GM21825 (cell line): Measurements from ENCODE around the gene KRT13.

Source experiments
- ATAC-seq: cut with Tn5 transposase; IDR thresholded peaks from one replicate; pipeline ENCODE4 v1.9.1; 2021; ENCODE audit warnings: mild to moderate bottlenecking, moderate library complexity; ENCODE audit not compliant: unreplicated experiment

KRT13 gene

DNA sequence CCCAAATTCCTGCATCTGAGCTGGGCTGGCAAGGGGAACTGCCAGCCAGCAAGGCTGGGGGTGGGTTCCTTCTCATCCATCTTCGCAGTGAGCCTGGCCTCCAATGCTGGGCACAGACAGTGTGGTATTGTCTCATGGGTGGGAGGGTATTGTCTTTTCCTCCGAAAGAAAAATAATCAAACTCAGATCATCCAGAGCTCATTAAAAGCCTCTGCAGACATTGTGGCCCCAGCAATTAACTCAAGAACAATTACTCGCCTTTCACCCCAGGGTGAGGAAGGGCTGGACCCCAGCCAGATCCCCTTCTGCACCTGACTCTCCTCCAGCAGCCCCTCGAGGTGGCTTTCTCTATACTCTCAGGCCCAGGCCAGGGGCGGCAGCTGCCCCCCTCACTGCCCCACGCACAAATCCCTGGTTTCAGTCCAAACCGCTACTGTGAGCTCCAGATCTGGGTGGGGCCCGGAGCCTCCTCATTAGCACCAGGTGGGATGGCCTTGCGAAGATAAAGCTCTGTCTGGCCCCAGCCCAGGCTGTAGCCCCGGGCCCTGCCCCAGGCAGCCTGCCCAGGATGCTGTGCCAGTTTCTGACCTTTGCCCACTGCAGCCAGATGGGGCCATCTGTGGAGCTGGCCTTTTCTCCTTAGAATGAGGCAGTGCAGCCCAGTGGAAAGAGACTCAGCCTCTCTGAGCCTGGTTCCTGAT lies 15.6 kb upstream of the KRT13 start:
- ATAC-seq, result no peak

DNA sequence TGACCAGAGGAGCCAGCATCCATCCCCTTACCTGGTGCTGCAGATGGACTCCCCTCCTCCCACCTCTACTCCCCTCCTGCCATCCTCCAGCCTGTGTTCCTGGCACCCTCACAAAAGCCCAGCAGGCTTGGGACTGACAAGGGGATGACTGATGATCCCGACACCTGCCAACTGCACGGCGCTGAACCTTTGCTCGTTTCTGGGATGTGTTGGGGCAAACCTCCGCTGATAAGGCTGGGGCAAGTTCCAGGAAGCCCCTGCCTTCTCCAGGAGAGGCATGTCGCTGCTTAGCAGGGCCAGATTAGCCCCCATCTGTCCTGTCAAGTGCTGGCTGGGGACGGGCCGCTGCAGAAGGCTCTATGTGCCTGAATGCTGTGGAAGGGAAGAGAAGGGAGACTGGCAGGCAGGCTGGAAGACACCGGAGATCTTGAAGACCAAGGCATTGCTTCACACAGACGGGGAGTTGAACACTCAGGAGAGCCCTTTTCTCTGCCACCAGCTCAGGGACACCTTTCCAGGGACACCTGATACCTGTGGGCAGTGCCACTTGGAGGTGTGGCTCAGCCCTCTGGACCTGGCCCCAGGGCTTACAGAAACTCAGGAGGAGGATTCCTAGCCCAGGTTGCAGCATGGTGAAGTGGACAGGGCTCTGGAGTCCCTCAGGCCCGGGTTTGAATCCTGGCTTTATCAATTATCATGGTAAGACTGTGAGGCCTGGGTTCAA lies 14.3 kb upstream of the KRT13 start:
- no peak for ATAC-seq

GRCh38 chr17:41518789-41519449 lies 13.5 kb upstream of the KRT13 start, which contains the start of gene KRT15:
Gene KRT15 (minus strand): TSS chr17:41518890. CDS start chr17:41518827, 63 bp downstream.
- ATAC-seq, result no peak

DNA sequence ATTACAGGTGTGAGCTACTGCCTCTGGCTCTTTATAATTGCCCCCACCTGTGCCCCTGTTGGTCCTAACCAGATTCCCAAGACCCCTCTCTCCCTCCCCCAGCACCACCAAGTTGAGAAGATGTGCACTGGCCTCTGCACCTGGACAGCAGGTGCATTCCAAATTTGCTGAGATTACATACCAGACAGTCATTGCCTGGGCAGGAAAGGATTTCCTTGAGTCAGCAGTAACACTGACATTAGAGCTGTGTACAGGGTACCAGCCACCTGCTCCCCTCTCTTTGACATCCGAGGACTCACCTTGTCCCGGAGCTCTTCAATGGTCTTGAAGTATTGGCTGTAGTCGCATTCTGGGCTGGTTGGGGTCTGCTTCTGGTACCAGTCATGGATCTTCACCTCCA lies 12.6 kb upstream of the KRT13 start:
- no peak for ATAC-seq

- ATAC-seq, result no peak
Observed at GRCh38 chr17:41516830-41517283, 11.4 kb upstream of the KRT13 start.

- ATAC-seq, result no peak
Observed at GRCh38 chr17:41516147-41516829, 10.9 kb upstream of the KRT13 start.

GRCh38 chr17:41513168-41513547 lies 7.7 kb upstream of the KRT13 start:
- ATAC-seq, result no peak

- ATAC-seq, result no peak
Observed at GRCh38 chr17:41512546-41513167, 7.2 kb upstream of the KRT13 start.

DNA sequence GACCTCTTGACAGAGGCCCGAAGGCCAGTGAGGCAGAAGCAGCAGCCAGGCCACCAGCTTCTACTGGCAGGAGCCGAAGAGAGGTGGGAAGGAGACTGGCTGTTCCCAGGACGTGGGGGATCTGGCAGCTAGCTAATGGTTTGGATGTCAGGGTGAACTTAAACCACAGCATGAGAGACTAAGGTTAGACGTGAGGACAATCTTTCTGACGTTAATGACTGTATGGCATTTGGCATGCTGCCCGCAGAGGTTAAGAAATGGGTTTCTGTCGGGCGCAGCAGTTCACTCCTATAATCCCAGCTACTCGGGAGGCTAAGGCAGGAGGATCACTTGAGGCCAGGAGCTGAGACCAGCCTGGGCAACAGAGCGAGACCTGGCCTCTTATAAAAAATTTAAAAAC lies 6.3 kb upstream of the KRT13 start:
- ATAC-seq, result no peak

DNA sequence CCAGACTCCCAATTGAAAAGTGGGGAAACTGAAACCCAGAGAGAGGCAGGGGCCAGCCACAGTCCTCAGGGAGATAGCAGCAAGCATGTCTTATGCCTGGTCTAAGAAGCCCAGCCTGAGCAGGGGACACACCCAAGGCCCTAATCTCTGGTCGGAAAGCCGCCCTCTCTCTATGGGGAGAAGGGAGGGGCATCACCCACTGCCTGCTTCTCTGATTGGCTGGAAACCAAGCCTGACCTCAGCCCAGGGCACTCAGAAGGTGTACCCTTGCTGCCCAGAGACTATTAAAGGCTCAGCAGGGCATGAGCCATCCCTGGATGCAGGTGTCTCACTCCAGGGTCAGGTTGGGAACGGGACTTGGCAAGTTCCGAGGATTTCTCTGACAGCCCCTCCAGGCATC lies 5.7 kb upstream of the KRT13 start:
- ATAC-seq, result no peak

GRCh38 chr17:41510251-41511065 lies 5.0 kb upstream of the KRT13 start:
- ATAC-seq, result no peak

DNA sequence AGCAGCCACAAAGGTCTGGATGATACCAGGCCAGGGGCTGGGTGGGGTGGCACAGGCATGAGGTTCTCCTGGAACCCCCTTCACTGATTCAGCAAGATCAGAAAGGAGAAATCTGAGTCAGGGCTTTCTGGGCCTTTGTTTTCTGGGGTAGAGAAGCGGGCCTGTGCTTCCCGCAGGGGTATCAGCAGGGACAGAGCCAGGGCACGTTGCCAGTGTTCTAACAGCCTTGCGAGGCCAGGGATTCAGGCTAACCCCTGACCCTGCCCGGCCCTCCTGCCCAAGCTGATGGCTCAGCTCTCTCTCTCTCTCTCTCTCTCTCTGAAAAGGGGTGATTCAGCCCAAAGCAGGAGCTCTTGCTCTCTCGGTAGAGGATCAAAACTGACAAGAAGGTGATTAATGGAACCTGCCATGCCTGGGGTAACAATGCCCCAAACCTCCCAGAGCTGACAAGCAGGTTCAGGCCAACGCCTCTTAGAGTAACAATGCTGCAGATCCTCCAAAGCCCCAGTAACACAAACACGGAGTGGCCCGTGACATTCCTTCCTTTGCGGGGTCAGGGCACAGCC lies 2.0 kb upstream of the KRT13 start:
- ATAC-seq, result no peak

DNA sequence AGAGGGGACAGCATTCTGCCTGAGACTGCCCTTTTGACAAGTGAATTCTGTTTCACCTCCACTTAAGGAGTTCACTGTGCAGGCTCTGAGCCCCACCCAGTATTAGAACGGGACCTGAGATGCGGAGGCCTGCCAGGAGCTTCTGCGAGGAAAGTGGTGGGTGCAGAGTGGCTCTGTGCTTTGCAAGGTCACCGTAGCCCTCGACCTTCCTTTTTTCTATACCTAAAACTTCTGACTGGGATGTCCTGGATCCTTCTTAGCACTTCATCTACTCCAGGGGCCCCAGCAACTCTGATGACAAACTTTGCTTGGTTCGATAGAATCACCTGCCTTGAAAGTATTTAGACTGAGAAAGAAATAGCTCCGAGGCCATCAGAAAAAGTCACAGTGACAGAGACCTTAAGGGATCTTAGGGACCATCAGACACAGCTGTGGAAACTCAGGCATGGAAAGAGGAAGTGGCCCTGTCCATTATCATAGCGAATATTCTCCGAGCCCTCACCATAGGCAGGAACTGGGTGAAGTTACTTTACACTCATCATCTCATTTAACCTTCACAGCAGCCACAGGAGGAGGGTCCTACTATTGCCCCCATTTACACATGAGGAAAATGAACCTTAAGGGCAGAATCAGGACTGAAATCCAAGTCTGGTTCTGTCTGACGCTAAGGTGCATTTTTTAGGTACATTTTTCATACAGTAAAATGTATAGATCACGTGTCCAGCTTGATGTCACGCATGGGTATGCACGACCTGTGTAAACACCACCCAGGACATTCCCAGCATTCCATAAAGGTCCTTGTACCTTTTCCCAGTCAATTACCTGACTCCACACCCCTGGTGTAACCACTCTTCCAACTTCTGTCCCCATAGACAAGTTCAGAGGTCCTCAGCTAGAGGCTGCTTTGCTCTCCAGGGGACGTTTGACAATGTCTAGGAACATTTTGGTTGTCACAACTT lies 676 bp upstream of the KRT13 start:
- ATAC-seq, result no peak

DNA sequence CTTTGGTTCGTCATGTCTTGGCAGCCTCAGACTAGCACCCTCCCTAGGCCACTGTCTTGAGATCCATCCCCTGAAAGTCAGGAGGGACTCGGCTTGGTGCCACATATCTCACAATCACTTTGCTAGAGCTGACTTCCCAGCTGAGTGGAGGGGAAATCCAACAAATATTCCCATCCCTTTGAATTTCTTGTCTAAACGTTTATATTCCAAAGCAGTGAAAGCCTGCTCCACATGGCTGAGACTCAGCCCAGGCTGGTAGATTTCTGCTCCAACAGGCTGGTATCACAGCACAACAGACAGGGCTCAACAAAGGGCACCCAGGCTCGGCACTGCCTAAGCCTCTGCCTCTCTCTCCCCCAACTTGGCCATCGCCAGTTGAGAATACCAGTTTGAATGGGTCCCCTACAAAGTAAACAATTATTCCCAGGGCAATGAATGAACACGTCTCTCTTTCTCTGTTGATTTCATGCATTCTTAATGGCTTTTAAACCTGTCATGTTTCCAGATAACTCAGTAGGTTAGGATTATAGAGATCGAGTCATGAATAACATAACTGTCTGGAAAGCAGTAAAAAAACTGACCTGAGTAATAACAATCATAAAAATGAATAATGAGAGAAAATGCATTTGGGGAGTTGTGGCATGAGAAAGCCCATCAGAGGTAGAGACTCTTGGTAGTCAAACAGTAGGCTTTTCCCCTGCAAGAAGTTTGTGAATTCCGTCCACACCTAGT lies 1.0 kb downstream of the KRT13 start:
- ATAC-seq, result no peak

GRCh38 chr17:41503202-41503601 lies 2.2 kb downstream of the KRT13 start:
- no peak for ATAC-seq

GRCh38 chr17:41500131-41500911 lies 5.1 kb downstream of the KRT13 start:
- ATAC-seq, result no peak

DNA sequence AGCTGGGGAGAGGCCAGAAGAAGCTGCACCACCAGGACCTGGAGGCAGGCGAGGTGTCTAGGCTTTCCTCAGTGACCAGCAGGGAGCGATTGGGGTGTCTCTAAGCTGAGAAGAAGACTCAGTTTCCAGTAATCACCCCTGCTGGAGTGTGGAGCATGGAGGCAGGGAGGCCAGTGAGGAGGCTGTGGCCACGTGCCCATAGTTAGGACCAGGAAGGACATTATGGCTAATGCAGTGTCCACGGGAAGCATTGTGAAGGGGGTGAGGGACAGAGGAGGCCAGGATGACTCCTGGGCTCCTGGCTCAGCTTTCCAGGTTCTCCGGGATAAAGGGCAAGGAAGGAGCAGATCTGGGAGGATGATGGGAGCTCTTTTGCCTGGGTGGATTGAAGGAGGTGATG lies 5.7 kb downstream of the KRT13 start:
- no peak for ATAC-seq
